Hepatocyte (in vitro differentiated cells): Measurements from ENCODE around the gene SLC6A3. TPM values are rescaled to one million over a fixed set of nuclear protein-coding genes. Genes with fewer than 3 reads are reported as not detected.

ENCODE experiments used
- DNase-seq: peaks from one replicate; pipeline ENCODE4 v3.0.0-alpha.2; 2016; ENCODE audit warnings: low spot score
- H2AFZ ChIP-seq: fragments of 200-600 bp; sonication (generic); 2 replicates; pipeline ENCODE4 v1.6.0; 2016; ENCODE audit warnings: antibody characterized with exemption, mild to moderate bottlenecking
- H3K27ac ChIP-seq: fragments of 200-600 bp; sonication (generic); 2 replicates; pipeline ENCODE4 v1.5.1; 2016; ENCODE audit warnings: mild to moderate bottlenecking
- H3K27me3 ChIP-seq: fragments of 200-600 bp; sonication (generic); 2 replicates; pipeline ENCODE4 v1.6.1; 2016
- H3K36me3 ChIP-seq: fragments of 200-600 bp; sonication (generic); replicated peaks from 2 replicates; pipeline ENCODE4 v1.5.1; 2016; ENCODE audit warnings: low read depth; ENCODE audit not compliant: insufficient read depth
- H3K4me1 ChIP-seq: fragments of 200-600 bp; sonication (generic); 2 replicates; pipeline ENCODE4 v1.5.1; 2016; ENCODE audit warnings: mild to moderate bottlenecking, moderate library complexity; ENCODE audit not compliant: insufficient read depth
- H3K4me2 ChIP-seq: fragments of 200-600 bp; sonication (generic); 2 replicates; pipeline ENCODE4 v1.6.0; 2016
- H3K4me3 ChIP-seq: fragments of 200-600 bp; sonication (generic); 2 replicates; pipeline ENCODE4 v1.5.1; 2016; ENCODE audit warnings: mild to moderate bottlenecking
- H3K79me2 ChIP-seq: fragments of 200-600 bp; sonication (generic); 2 replicates; pipeline ENCODE4 v1.6.0; 2017; ENCODE audit warnings: mild to moderate bottlenecking
- H3K9me2 ChIP-seq: fragments of 200-600 bp; sonication (generic); replicated peaks from 2 replicates; pipeline ENCODE4 v1.6.0; 2017; ENCODE audit warnings: mild to moderate bottlenecking; ENCODE audit not compliant: insufficient read depth
- H3K9me3 ChIP-seq: fragments of 200-600 bp; sonication (generic); 2 replicates; pipeline ENCODE4 v1.5.1; 2016; ENCODE audit warnings: low read depth, mild to moderate bottlenecking
- H4K20me1 ChIP-seq: fragments of 200-600 bp; sonication (generic); 2 replicates; pipeline ENCODE4 v1.6.0; 2016; ENCODE audit warnings: mild to moderate bottlenecking; ENCODE audit not compliant: insufficient read depth, poor library complexity, severe bottlenecking
- CTCF ChIP-seq: fragments of 200-600 bp; sonication (generic); IDR thresholded peaks from 2 replicates; pipeline ENCODE4 v1.5.1; 2016; ENCODE audit warnings: antibody characterized with exemption, mild to moderate bottlenecking; ENCODE audit not compliant: poor library complexity
- EZH2 ChIP-seq: fragments of 200-600 bp; sonication (generic); IDR thresholded peaks from 2 replicates; pipeline ENCODE4 v1.6.1; 2016; ENCODE audit warnings: antibody characterized with exemption, mild to moderate bottlenecking, borderline replicate concordance
- EZH2phosphoT487 ChIP-seq: fragments of 200-600 bp; sonication (generic); IDR thresholded peaks from one replicate; pipeline ENCODE4 v1.6.1; 2018; ENCODE audit warnings: antibody characterized with exemption, mild to moderate bottlenecking, low read depth, moderate library complexity; ENCODE audit not compliant: unreplicated experiment, severe bottlenecking
- WGBS: methylation state at CpG from one replicate; pipeline ENCODE4 v1.1.6; 2016; ENCODE audit warnings: low lambda C conversion rate; ENCODE audit errors: missing lambda C conversion rate; 5-methylcytosine and 5-hydroxymethylcytosine counted together
- polyA plus RNA-seq: library from polyadenylated mRNA; unstranded; fragments of >200 nt; fragmentation: Nextera tagmentation; extraction: Ambion mirVana; gene quantifications from 2 replicates; pipeline ENCODE4 v1.2.1, GENCODE V29; 2016
- total RNA-seq: library from RNA; depleted of rRNA; stranded (reverse); fragments of >200 nt; gene quantifications from 2 replicates; pipeline ENCODE4 v1.2.3, GENCODE V29; 2014

SLC6A3 gene
- total and polyA plus RNA-seq, 2 experiments from 2014 or later, result not detected

GRCh38 chr5:1442222-1443145 lies 2.8 kb downstream of the SLC6A3 start:
- H3K9me3 ChIP-seq, result no peaks in the 10 kb centered on the region
- H3K36me3 ChIP-seq, result no peaks in the 10 kb centered on the region
- H3K4me2 ChIP-seq, result no peak overlapping the region
- no peak overlapping the region for H3K4me3 ChIP-seq
- no peak overlapping the region for H2AFZ ChIP-seq
- peaks cover 58% of the 10 kb centered on the region for H3K27me3 ChIP-seq
- WGBS, result 77% methylated on average over 36 of the region's 36 CpGs
- no peak overlapping the region for H3K27ac ChIP-seq
- no peaks in the 10 kb centered on the region for H4K20me1 ChIP-seq
- TF ChIP-seq EZH2 (no peak), EZH2phosphoT487 (no peak), CTCF (no peak)
- H3K79me2 ChIP-seq, result no peaks in the 10 kb centered on the region
- DNase-seq, result no peak
- H3K9me2 ChIP-seq, result no peaks in the 10 kb centered on the region
- H3K4me1 ChIP-seq, result peaks cover 8% of the 10 kb centered on the region

- no peaks in the 10 kb centered on the region for H3K36me3 ChIP-seq
- no peak overlapping the region for H3K27ac ChIP-seq
- 93% methylated on average over 24 of the region's 24 CpGs for WGBS
- H4K20me1 ChIP-seq, result no peaks in the 10 kb centered on the region
- no peaks in the 10 kb centered on the region for H3K79me2 ChIP-seq
- H3K9me2 ChIP-seq, result no peaks in the 10 kb centered on the region
- H2AFZ ChIP-seq, result no peak overlapping the region
- no peaks in the 10 kb centered on the region for H3K9me3 ChIP-seq
- no peak overlapping the region for H3K4me2 ChIP-seq
- H3K4me3 ChIP-seq, result no peak overlapping the region
- no peak for DNase-seq
- TF ChIP-seq EZH2 (no peak), CTCF (no peak), EZH2phosphoT487 (no peak)
- H3K4me1 ChIP-seq, result peaks cover 8% of the 10 kb centered on the region
- H3K27me3 ChIP-seq, result peaks cover 48% of the 10 kb centered on the region
Measured at GRCh38 chr5:1441166-1441865, 3.9 kb downstream of the SLC6A3 start.

GRCh38 chr5:1440098-1440493 lies 5.1 kb downstream of the SLC6A3 start:
- Histone ChIP-seq H3K36me3 (no peaks in the 10 kb centered on the region), H3K27ac (no peak overlapping the region), H2AFZ (no peak overlapping the region), H4K20me1 (no peaks in the 10 kb centered on the region), H3K4me1 (peaks cover 7% of the 10 kb centered on the region), H3K4me2 (no peak overlapping the region), H3K27me3 (peaks cover 36% of the 10 kb centered on the region), H3K4me3 (no peak overlapping the region), H3K9me3 (no peaks in the 10 kb centered on the region), H3K79me2 (no peaks in the 10 kb centered on the region), H3K9me2 (no peaks in the 10 kb centered on the region)
- no peak for DNase-seq
- 93% methylated on average over 3 of the region's 3 CpGs for WGBS
- TF ChIP-seq EZH2 (no peak), CTCF (no peak), EZH2phosphoT487 (no peak)
